GM18909 (cell line): ENCODE measurements around the gene FNDC8.
"Not testable (repeated sequence)": the region's sequence is repeated elsewhere in the genome, so short reads cannot be mapped to it uniquely, and the experiment has no call there.

Experiments used
- ATAC-seq: cut with Tn5 transposase; IDR thresholded peaks from one replicate; pipeline ENCODE4 v1.9.1; 2021; ENCODE audit warnings: mild to moderate bottlenecking; ENCODE audit not compliant: unreplicated experiment, poor library complexity

The FNDC8 gene

DNA sequence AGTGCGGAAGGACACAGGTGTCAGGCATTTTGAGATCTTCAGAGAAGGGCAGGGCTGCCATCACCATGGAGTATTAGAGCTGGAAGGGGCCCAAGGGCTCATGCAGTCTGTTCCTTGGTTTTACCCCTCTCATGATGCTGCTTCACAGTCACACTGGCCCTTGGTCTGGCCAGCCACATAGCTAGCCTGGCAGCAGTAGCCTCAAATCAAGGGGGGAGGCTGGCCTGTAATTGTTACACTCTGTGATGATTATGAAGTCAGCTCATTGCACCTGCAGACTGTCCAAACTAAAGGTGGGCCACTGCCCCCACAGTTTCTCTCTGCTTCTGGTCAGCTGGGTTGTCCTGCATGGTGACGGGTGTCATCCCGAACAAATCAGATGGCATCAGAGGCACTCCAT lies at the start of gene FNDC8:
Gene FNDC8 (plus strand): TSS at position 301 of the 400 bp plus-strand sequence. CDS start 79 bp downstream, at position 380.
- no peak for ATAC-seq

DNA sequence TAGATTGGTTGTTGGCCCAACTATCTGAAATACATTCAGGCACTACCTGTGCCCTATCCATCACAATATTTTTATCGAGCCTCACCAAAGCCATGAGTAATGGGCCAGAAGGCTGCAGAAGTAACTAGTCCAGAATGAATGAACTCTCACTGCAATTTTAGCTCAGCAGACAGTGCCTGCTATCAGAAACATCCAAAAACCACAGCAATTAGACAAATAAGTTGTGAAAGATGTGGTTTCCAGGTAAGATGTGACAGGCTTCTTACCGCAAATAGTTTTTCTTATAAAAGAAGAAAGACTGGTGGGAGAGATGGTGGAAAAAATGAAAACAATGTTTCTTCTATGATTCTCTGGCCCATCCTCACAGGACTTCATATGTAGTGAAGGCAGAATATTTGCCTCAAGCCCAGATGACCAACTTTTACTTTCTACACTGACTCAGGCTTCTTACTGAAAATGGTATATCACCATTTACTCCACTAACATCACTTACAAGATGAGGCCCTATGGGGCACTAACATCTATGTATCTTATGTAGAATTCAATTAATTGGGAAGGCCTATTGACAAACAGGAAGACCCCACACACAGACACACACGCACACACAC lies 48.1 kb upstream of the FNDC8 start:
- no peak for ATAC-seq

DNA sequence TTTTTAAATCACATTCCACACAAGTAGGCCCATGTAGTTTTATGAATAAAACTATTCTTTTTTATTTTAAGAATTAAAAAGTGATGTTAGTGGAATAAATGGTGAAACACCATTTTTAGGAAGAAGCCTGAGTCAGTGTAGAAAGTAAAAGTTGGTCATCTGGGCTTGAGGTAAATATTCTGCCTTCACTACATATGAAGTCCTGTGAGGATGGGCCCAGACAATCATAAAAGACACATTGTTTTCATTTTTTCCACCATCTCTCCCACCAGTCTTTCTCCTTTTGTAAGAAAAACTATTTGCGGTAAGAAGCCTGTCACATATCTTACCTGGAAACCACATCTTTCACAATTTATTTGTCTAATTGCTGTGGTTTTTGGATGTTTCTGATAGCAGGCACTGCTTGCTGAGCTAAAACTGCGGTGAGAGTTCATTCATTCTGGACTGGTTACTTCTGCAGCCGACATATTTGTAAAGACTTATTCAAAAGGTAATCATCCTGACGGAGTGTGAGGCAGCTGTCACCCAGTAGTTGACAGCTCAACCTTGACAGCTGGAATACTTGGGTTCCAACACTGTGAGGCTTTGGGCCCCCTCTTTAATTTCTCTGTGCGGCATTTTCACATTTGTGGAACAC lies 47.3 kb upstream of the FNDC8 start:
- ATAC-seq, result no peak

DNA sequence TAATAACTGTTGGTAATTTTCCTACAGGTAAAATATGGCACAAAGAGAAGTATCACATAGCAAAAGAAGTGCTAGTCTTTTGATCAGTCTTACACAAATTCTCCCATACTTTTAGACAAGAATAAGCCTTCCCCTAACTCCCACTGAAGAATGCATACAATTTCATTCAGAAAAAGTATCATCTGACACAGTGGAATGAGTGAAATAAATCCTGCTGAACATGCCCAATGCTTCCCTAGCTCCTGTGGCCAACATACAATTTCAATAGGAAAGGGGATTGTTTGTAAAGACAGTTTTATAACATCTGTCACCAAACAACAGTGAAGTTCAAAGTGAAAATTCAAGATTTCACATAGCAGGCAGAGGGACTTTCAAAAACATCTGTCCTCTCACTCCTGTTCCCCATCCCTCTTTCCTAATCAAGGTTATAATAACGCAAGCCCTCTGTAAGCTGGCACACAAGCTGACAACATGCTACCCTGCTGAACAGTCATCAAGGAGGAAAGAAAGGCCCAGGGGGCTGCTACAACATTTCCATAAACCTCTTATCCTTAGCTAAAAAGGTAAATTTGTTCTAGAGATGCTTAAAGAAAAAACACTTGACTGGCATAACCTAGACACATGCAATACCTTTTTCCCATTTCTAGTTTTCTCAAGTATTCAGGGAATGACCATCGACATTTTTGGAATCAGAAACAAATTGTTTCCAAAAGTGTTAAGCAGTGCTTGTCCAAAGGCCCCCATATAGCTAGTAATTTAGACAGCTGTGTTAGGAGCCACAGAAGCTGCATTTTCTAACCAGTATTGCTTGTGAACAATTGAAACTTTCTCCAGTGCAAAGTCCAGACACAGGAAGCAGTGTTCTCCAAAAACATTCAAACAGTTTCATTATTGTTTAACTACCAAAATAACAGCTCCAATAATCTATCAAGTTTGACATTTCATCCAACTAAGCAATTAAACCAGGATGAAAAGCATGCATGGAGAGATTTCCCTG lies 46.4 kb upstream of the FNDC8 start:
- no peak for ATAC-seq

DNA sequence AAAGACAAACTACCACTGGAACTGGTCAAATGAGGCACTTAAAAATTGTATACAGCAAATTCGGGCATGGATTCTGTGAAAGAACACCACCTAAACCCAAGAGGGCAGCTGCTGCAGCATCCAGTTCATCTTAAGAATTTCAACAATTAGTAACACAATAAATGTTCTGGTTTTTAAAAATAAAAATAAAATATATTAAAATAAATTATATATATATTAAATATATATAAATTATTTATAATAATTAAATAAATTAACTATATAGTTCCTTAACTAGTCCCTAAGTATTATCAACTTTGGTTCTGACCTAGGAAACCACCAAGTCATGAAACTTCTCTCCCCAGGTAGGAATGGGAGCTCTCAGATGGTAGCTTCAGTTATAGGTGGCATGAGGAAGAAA lies 44.5 kb upstream of the FNDC8 start:
- no peak for ATAC-seq

DNA sequence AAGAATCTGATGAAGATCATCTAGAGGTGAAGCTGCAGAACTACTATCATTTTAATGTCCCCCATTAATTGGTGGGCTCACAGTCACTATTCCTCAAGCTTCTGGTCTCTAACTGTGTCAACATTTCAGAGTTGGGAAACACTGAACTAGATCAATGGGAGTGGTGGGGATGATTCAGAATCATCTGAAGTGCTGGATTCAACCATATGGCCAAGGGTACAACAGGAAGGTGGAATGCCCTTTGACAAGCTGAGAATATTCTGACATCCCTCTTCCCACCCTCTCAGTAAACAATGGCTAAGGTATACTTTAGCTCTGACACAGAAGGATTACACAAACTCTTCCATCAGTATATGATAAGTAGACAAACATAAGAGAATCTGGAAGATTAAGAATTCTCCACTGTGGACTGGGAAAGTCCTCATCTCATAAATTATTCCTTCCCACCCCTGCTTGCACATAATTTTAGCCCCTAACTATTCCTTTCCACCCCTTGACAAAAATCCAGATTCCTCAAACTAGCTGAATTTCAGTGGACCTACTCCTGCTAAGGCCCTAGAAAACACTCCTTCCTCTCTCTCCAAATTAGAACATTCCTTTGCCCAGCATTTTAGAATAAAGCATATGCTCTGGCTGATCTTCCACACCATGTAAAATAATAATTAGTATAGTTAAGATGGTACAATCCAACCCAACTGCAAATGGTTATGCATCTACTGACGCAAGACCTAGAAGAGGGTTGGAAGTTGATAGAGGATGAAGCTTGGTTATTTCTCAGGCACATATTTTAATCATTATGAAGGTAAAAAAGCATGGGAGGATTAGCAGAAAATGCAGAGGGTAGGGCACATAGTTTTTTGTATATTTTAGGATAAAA lies 41.6 kb upstream of the FNDC8 start:
- no peak for ATAC-seq

DNA sequence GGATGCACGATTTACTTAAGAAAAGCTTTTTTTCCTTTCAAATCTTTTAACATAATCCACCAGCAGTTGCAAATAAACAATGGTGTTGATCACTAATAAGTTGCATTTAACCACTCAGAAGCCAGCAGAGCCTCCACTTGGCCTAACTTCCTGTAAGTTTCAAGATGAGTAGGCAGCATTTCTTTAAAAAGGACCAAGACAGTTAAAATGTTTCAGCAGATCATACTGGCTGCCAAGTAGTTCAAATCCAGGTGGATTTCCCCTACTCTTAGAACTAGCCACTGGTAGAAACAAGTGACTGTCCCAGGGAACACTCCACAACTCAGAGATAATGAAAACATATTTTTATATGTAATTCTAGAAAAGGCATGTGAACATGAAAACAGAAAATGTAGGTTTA lies 40.9 kb upstream of the FNDC8 start:
- ATAC-seq, result peak; percentile 56

DNA sequence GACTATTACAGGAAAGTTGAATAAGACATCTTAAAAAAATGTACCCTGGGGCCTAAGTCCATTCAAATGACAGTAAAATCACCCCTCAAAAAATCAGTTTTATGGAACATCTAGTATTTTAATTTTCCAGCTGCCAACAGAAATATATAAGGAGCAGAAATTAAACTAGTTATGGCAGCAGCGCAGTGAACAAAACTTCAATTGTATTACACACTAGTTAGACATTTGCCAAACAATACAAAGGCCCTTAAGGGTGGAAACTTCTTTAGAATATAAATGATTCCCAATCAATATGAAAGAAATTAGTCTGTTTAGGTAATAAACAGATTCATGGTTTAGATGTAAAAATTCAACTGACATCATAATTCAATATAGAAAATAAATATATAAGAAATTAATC lies 39.8 kb upstream of the FNDC8 start:
- ATAC-seq, result no peak

DNA sequence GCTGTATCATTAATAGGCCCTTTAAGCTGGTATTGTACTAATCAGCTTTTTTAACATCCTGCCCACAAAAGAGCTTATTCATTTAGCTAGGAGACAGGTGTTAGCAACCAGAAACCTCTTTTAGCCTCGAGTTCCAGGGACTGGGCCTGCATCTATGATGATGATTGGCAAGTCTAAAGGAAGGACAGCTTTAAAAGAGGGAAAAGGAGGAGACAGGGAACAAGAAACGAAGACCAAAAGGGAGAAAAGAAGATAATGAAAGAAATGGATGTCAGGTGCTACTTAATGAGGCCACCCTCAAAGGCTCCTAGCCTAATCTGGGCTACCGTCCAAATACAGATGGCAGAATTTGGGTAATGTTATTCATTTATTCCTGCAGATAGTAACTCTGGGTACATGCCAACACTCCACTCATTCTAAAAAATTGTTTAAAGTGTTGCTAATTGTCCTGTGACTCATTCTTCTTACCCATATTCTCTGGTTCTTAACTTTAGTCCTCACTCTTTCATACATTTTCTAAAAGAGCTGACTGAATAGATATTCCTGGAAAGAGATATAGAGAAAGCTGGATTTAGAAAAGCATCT lies 39.2 kb upstream of the FNDC8 start:
- ATAC-seq, result no peak

DNA sequence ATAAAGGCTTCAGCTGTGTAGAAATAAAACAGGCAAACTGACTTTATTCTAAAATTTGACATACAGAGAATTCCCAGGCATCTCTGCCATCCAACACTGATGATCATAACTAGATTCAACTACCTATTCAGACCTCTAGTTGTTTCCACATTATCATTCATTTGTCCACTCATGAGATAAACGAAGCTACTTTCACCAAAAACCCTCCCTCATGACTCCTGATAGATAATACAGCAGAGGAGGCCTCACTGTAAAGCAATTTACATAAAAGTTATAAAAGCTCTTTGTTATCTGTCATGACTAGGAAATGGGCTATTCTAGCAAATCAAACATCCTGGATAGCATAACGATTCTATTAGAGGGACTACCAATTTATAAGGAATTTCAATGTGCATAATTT lies 38.3 kb upstream of the FNDC8 start:
- no peak for ATAC-seq

DNA sequence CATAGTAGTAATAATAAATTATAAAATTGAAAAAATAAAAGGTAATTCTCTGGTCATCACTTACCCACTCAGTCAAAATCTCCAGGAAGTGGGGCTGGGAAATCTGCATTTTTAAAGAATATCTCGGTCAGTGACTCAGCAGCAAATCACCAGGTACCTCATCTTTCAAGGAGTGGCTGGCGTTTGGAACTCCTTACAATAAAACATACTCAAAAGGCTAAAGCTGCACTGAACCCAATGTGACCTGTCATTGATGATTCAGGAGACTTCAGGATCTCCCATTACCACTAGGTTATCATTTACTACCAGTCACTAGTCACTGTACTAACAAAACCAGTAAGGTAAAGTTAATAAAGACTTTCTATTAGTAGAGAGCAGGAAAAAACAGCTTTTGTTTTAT lies 36.4 kb upstream of the FNDC8 start:
- ATAC-seq, result no peak

DNA sequence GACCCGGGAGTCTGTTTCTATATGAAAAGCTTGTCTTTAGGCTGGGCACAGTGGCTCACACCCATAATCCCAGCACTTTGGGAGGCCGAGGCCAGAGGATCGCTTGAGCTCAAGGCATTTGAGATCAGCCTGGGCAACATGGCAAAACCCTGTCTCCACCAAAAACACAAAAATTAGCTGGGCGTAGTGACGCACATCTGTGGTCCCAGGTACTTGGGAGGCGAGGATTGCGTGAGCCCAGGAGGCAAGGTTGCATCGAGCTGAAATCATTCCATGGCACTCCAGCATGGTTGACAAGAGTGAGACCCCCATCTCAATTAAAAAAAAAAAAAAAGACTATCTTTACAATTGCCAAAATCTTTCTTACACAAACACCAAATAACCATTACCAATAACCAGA lies 35.3 kb upstream of the FNDC8 start:
- ATAC-seq, result no peak

DNA sequence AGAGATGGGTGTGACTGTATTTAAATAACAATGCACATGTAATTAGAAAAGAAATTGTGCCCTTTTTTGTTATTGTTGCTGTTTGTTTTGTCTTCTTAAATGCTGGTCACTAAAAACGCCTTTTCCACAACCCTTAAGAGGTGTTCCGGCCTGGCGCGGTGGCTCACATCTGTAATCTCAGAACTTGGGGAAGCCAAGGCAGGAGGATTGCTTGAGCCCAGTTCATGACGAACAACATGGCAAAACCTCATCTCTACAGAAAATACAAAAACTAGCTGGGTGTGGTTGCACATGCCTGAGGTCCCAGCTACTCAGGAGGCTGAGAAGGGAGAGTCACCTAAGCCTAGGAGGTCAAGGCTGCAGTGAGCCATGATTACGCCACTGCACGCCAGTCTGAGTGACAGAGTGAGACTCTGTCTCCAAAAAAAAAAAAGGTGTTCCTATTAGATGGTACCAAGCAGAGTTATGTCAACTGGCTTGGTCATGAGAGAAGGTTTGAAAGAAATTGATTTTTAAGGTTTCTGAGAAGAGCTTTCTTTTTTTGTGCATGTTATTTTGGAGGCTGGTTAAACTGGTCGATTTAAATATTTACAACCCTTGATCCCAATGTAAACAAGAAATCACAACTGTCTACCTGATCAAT lies 34.4 kb upstream of the FNDC8 start:
- no peak for ATAC-seq

DNA sequence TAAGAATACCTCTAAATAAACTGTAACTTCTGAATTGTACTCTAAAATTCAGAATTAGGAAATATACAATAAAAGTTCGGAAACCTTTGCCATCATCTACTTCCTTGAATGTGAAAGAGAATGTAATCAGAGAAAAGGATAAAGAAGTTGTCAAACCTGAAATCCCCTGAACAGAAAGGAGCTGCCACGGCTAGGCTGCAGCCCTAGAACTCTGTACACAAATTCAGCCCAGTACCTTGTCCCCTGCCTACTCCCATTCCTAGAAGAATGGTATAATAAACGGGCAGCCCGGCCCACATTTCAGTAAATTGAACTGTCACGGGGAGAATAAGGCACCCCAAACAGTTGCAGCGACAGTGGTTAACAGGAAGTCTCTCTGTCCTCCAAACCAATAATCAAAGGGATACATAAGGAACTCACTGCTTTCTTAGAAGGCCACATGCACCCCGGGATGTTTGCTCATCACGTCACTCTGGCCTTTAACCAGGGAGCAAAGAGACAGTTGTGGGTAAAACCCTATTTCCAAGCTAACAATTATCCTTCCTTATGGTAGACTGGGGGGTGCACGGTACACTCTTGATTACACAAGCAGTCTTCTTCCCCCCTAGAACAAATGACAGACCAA lies 33.6 kb upstream of the FNDC8 start:
- ATAC-seq, result no peak

DNA sequence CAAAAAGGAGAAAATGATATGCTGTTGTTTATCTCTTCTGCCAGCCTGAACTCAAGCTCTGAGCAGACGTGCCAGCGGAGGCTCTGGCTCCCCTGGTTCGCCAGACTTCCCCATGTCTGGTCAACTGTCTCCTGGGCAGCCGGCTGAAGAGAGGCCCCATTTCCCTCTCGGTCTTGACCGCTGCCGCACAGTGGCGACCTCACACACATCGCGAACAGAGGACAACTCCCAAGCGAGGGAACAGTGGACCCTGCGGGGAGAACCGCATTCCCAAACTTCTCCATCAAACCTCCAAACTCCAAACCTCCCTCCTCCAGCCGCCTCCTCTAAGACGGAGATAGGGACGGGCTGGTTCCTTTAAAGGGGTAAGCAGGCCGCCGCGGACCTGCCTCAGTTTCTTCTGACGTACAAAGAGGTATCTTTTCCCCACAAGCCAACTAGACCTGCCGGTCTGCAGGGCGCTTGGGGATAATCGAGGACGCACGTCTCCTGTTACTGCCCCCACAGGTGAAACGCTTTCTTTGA lies 33.0 kb upstream of the FNDC8 start:
- ATAC-seq, result peak; percentile 15

DNA sequence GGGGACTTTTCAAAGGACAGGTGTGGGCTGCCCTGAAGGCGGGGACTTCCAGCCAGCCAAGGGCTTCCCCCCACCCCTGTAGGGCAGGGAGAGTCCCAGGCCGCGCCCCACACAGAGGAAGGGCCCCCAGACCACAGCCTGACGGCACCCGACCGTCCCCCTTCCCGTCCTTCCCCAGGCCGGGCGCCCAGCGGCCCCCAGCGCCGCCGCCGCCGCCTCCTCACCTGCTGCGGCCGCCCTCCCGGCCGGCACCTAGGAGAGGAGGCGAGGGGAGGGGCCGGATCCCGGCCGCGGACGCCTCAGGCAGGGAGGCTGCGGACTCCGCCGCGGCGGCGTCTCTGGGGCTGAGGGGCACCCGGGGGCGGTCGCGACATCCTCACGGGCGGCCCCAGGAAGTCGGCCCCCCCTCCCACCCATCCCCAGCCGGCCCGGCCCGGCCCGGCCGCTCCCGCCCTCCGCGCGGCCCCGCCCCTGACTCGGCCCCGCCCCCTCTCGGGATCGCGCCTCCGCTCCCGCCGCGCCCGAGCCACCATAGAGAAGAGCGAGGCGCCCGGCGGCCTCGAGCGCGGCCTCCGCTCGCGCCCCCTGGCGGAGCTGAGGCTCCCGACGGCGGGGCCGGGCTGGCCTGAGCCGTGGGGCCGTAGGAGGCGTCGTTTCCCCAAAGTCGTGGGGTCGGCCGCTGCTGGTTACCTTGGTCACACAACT lies 32.4 kb upstream of the FNDC8 start:
- ATAC-seq, result peak; percentile 74

DNA sequence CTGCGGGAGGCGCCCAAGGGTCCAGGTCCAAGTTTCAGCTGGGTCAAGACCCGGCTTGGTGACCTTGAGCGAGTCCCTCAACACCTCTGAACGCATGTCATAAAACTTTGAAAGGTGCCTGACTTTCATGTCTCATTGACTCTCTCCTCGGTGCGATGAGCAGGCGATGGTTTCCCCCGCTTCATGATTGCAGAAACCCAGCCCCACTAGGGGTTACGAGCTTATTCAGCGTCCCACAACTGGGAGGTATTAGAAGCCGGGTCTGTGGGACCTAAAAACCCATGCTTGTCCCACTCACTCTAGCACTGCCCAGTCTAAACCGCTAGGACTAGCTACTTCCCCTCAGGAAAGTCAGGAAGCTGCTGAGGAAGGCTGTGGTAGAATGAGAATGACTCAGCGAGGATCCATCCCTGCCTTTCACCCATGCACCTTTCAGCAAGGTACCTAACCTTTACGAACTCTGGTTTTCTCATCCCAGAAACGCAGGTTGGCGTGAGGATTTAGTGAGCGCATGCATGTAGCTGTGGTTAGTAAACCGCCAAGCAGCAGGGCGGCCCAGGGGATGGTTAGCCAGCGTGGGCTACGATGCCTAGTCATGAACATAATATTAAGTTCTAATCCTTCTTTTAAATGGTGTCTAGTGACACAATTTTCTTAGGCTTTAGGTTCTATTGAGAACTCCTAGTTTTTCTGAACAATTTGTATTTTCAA lies 31.7 kb upstream of the FNDC8 start:
- peak; percentile 1 for ATAC-seq

DNA sequence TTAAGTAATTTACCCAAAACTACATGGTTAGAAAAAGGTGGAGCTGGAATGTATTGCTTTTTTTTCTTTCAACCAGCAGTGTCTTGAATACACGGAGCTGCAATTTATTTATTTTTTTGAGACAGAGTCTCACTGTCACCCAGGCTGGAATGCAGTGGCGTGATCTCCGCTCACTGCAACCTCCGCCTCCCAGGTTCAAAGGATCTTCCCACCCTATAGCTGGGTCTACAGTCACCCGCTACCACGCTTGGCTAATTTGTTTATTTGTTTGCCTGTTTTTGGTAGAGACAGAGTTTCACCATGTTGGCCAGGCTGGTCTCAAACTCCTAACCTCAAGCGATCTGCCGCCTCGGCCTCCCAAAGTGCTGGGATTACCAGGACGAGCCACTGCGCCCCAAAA lies 30.7 kb upstream of the FNDC8 start:
- ATAC-seq, result not testable (repeated sequence)
